ENCODE data around the gene ABCB11.

- TF ChIP-seq CTCF (IDR thresholded peaks at IDR 0.05) = no peak
- no peak for TF ChIP-seq POLR2A (IDR thresholded peaks at IDR 0.05)
Observed at GRCh38 chr2:168995744-168996143, 35.4 kb downstream of the ABCB11 start.

All from thyroid gland (tissue), 4 donors.